GM19025 (cell line): ENCODE results near the gene TRAK1.

ENCODE experiments used
- ATAC-seq: cut with Tn5 transposase; IDR thresholded peaks from one replicate; pipeline ENCODE4 v1.9.1; 2021; ENCODE audit warnings: mild to moderate bottlenecking, low read depth, moderate library complexity; ENCODE audit not compliant: unreplicated experiment

Gene TRAK1

DNA sequence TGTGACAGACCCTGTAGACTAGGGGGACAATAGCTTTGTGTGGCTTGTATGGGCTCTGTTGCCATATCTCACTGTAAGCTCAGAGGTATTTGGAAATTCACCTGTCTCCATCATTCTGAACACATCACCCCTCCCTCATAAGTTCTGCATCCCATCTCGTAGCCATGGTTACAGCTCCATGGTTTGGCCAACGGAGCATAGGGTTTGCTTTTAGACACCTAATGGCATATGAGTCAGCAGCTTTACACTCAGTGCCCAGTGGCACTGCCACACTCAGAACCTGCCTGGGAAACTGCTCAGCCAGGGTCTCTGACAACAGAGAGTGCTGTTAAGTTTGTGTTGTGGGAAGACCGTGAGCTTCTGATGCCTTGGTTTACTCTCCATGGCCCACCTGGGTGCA, 107.6 kb downstream of the TRAK1 start:
- no peak for ATAC-seq

DNA sequence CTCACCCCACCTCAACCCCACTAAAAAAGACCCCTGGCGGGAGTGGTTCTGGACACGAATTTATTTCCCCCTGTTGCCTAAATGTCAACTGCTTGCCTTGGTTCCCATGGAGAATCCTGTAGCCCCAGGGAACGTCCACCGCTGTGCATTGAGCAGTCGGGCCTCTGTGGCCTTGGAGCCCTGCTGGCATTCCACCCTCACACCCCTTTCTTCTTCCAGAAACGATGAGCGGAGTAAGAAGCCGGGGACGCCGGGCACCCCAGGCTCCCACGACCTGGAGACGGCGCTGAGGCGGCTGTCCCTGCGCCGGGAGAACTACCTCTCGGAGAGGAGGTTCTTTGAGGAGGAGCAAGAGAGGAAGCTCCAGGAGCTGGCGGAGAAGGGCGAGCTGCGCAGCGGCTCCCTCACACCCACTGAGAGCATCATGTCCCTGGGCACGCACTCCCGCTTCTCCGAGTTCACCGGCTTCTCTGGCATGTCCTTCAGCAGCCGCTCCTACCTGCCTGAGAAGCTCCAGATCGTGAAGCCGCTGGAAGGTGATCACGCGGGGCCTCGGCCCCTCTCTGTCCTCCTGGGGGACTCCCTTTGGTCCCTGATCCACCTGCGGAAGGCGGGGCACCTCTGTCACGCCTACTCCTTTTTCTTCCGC, 111.2 kb downstream of the TRAK1 start:
- ATAC-seq = no peak

DNA sequence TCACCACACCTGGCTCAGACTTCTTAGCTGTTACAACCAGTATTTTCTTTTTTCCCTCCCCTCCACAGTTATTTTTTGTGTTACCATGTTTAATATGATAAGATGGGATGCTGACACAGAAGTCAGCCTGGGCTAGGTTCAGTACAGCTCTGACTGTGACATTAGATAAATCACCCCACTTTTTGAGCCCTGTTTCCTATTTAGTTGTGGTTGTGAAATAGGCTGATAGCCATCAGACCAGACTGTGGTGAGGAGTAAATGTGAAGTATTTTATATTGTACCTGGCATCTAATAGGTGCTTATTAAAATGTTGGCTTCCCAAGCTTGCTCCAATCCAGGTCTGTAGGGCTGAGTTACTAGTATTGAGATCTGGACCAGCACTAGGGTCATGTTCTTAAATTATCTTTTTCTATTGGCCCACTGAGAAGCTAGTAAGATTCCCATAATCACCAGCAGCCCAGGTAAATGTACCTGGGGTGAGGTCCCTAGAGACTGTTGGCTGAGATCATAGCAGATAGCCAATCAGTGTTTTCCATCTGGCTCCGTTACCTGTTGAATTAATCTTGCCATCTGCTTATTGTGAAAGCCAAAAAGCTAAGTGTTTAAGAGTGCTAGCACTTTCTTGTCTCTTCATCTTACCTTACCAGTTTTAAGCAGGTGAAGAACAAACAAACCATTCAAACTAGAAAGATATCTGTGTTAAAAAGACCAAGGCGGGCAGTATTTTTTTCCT, 113.9 kb downstream of the TRAK1 start:
- no peak for ATAC-seq

DNA sequence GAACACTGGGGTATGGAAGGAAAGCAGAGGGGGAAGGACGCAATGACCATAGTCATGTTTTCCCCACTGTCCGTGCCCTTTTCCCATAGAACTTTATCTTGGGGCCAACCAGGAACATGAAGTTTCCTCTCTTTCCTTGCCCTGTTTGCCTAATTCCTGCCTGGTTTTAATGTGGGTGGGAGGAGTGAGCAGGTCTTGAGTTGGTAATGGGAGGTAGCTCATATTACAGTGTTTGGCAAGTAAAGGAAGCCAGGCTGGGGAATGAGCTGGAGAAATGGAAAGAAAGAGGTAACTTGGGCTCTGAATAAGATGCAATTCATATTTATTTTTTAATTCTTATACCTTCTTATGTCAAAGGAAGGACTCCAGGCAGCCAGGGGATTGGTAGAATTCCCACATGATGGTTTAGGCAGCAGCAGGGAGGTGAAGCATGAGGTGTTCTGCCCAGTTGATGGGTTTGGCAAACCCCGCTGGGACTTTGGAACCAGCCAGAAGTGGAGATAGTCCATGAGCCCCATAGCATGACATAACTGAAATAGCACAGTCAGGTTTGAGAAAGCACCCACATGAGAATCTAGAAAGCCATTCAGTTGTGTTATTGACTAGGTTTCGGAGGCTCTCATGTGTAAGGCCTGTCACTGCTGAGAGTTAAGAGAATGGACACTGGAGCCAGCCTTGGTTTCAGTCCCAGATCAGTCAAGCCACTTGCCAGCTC, 114.8 kb downstream of the TRAK1 start:
- ATAC-seq = peak; percentile 74

DNA sequence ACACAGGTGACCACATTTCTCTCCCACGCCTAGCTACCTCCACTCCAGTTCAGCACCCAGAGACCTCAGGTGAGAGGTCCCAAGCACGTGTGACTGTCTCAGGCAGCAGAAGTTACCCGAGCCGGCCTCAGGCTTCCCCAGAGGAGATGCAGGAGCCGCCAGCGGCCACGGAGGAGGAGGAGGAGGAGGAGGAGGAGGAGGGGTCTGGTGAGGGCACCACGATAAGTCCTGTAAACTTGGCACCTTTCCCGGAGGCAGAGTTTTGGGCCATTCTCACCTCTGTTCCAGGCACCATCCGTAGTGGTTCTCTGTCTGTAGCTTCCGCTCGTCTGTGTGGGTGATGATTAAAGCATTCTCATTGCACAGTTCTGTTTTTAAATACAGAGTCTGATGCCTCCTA, 118.8 kb downstream of the TRAK1 start:
- no peak for ATAC-seq

DNA sequence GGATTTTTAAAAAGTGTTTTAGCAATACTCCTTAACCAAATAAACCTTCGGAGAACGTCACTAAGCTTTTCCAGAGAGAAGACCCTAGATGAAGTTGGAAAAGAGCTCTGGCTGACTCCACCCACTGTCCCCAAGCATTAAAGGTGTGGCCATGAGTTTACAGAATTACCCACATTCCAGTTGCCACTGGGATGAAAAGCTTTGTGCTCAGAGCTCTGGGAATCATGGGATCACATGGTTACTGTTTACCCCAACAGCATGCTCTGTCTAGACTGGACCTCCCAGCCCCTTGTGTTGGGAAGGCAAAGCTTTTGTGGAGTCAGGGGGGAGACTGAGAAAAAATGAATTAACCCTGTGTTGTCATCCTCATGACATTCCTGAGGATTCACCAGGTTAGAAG, 119.6 kb downstream of the TRAK1 start:
- ATAC-seq = no peak

DNA sequence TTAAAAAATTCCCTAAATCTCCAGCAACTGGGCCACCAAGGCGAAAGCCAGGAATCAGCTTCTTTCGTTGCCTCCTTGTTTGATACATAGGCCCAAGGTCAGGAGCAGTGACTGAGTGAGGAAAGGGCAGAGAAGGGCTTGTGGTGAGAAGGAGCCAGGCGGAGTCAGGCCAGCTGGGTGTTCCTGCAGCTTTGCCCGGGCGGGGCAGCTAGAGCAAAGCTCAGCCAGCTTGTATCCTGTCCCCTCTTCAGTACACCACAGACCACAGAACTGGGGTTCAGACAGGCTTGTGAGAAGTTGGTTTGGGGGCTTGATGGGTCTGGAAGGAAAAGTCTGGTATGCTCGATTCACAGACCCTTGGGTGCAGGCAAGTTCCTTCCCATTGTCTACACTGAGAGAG, 122.3 kb downstream of the TRAK1 start:
- ATAC-seq = no peak

DNA sequence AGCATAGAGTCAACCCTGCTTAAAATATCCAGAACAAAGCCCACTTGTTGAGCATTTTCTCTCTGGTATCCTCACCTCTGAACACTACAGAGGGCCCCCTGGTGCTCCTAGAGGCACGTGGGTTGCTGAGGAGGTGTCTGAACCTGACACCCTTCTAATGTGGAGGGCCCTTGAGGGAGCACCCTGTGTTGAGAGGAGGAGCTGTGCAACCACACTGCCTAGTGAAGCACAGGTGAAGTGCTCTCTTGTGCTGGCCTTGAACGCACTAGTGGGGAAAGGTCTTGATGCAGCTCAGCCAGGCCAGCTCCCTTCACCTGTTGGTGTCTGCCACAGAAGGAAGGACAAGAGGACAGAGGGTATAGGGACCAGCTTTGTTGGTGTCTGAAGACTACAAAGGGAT, 122.9 kb downstream of the TRAK1 start:
- ATAC-seq = peak; percentile 21

DNA sequence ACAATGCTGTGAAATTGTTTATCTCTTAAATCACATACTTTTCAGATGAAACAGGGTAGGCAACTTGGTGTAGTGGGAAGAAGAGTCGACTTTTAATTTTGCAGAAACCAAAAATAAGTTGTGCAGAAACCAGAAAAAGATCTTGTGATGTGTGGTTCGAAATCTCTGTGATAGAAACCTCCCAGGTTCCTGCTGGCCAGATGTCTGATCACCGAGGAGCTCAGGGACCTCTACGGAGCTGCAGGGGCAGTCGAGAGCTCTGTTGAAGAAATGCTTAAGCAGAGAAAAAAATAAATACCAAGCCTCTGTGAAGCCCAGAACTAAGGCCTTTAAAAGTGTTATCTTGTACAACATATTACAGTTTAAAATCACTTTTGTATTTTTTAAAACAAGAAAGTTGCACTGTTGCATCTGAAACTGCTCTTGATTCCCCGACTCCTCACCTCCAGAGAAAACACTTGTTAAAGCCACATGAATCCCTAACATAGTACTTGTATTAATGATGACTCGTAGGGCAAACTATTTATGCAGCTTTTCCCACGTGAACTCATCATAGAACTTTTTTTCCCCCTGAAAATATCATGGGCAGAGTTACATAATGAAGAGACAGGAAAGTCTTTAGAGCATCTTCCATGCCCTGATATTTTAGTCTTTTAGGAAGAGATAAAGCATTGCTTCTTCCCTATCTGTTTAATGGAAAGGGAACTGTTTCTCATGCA, 123.6 kb downstream of the TRAK1 start:
- peak; percentile 37 for ATAC-seq

DNA sequence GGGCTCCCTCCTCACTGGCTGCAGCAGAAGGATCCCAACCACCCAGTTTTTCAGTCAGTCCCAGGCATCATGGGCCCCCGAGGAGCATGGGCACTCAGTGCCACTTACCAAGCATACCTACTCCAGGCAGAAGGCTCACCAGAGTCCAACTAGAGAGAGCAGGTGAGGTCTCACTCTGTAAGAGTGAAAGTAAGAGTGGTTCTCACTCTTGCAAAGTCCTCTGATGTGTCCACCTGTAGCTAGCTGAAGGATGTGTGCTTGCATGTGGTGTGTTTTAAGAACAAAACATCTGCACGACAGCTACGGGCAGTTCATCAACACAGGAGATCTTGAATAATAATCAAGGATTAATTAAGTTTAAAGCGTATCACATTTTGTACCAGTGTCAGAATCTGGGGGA, 125.1 kb downstream of the TRAK1 start:
- peak; percentile 66 for ATAC-seq

DNA sequence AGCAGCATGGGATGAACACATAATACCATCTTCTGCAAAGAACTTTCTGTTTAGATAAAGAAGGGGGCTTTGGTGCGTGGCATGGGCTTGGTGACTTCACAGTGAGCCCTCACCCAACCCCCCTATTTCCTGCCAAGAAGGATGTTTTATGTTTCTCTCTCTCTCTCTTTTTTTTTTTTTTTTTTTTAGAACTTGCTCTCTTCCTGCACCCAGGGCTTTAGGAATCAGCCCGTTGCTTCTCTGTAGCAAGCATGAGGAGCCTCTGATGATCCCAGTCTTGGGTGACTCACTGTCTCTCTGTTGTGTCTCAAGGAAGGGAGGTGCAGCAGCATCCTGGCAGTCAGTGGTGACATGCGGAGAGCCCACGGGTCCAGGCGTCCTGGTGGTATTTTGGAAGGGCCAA, 125.8 kb downstream of the TRAK1 start:
- no peak for ATAC-seq

DNA sequence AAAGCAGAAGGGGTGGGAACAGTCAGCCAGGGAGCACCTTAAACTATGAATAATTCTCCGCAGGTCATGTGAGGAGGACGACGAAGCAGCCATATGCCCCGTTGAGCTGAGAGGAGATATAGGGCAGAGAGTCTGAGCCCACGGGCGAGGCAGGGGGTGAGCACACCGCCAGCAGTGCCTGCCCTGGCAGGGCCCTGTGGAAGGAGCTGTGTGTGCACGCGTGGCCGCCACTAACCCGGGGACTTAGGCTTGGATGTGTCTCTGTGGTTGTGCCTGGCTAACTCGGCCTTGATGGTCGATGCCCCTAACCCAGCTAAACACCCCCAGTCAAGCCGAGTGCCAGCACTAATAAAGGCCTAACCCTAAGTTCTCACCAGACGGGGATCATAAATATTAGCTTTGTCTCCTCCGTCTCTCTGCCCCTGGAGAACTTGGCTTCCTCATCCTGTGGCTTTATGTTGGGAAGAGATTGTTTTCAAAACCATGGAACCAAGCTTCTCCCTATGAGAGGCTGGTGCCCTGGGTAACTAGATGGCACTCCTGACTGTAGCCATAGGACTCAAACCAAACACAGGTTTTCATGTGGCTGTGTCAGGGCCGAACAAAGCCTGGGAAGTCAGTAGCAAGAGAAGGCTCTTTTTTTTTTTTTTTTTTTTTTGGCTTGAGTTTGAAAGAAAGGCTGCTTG, 129.4 kb downstream of the TRAK1 start:
- ATAC-seq = no peak

DNA sequence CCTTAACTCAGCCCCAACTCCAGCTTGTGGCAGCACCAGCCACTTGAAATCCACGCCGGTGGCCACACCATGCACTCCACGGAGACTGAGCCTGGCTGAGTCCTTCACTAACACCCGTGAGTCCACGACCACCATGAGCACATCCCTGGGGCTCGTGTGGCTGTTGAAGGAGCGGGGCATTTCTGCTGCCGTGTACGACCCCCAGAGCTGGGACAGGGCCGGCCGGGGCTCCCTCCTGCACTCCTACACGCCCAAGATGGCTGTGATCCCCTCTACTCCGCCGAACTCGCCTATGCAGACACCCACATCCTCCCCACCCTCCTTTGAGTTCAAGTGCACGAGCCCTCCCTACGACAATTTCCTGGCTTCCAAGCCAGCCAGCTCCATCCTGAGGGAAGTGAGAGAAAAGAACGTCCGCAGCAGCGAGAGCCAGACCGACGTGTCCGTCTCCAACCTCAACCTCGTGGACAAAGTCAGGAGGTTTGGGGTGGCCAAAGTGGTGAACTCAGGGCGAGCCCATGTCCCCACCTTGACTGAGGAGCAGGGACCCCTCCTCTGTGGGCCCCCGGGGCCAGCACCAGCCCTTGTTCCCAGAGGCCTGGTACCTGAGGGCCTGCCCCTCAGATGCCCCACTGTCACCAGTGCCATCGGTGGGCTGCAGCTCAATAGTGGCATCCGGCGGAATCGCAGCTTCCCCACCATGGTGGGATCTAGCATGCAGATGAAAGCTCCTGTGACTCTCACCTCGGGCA, 132.0 kb downstream of the TRAK1 start:
- no peak for ATAC-seq

DNA sequence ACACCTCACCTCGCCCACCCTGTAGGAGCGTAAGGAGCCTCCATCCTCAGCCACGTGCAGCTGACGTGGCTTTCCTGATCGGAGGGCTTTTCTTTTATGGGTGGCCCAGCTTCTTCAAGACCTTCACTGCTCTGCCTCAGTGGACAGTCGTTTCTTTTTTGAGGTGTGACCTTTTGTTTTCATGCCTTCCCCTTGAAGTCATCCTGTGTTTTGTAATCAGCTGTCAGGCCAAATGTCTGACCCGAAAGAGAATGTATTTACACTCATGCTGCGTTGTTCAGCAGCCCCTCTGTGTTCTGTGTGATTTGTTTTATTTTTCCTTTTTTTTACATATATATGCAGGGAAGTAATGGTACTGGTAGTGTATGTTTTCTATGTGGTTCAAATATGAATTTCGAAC, 133.0 kb downstream of the TRAK1 start:
- ATAC-seq = no peak

DNA sequence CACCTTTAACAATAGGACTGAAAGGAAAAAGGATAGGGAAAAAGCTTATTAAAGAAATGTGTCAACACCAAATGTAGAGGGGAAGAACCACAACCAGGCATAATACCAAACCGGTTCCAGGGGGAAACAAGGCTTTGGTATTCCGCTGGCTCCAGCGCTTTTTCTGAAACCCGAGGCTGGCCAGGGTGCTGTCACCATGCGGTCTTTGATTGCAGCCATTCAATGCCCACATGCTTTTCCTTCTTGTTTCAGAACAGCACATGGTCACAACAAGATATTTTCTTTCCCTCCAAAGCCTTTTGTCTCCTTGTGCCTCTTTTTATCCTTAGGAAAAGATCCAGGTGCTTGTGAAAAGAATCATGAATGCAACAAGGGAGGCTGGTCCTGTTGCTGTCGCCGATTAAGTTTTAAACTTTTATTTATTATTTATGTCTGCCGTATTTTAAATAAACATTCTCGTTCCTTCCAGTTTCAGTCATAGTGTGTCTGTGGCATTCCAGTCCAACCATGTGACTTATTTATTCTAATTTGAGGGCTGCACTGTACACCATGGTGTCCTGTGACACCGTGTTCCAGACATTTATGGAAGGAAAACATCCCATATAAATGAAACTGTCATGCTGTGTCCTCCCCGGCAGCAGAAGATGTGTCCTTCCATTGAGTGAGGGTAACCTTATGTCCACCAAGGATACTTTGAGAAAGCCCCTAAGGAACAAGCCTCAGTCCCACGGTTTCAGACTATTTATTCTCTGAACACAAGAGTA, 133.7 kb downstream of the TRAK1 start:
- ATAC-seq = no peak

DNA sequence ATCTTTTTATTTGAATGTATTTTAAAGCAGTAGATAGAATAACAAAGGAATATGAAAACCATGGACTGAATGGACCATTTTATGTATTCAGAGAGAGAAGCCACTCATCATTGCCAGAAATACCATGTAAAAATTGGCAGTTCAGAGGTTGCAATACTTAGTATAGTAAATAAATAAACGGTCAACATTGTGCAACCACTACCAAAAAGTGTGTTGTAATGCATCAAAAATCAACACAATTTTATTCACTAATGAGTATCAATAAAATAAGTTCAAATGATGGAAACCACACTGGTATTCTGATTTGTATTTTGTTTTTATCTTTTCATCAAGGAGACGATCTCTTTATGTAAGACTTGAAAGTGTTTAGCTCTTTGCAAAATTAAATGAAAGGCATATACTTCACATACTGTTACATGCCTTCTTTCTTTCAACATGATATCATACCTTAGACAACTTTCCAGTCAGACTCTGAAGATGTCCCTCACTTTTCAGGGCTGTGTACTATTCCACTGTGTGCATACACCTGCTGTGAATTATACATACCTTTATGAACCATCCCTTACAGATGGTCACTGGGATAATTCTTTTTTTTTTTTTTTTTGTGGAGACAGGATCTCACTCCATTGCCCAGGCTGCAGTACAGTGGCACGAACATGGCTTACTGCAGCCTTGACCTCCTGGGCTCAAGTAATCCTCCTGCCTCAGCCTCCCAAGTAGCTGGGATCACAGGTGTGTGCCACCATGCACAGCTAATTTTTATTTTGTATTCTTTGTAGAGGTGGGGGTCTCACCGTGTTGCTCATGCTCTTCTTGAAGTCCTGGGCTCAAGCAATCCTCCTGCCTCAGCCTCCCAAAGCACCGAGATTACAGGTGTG, 134.6 kb downstream of the TRAK1 start:
- ATAC-seq = no peak

DNA sequence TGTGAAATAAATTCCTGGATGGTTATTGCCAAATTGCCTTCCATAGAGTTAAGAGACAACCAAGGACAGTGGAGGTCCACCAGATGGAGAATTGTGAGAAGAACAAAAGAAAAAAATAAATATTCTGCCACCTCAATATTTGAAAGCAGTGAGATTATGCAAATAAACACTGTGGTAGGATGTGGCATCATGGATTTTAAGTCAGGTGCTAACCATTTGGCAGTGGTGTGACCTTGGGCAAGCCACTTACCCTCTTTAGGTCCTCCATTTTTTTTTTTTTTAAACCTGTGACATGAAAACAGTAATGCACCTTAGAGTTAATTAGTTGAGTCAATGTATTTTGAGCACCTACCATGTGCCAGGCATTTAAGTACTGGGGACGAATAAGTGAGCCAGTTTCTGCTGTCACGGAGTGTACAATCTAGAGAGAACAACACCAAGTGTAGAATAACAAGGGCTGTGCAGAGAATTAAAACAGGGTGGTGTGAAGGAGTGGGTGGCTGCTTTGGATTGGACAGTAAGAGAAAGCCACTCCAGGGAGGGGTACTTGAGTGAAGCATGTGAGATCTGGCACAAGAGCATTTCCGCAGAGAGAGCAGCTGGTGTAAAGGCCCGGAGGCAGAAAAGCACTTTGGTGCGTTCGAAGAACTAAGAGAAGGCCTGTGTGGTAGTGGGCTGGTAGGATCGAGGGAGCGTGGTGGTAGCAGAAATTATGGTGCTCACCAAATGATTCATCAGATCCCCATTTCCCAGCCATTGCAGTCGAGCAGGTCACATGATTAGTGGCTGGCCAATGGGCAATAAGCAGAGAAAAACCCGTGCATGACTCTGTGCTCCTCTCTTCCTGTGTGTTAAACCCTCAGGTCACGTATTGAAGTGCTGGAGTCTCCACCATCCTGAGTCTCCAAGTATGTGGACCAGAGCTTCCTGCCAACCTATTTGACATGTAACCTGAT, 135.6 kb downstream of the TRAK1 start:
- no peak for ATAC-seq
